ENCODE results near the gene MGAT4C. TPM values are rescaled to one million over a fixed set of nuclear protein-coding genes. Genes with fewer than 3 reads are reported as not detected.

MGAT4C gene
- total and polyA plus RNA-seq, 2 of the 8 experiments (the other 6 are each of a cell fraction or from before 2014, with no cell fraction given): 1.6 to 2.5 TPM

DNA sequence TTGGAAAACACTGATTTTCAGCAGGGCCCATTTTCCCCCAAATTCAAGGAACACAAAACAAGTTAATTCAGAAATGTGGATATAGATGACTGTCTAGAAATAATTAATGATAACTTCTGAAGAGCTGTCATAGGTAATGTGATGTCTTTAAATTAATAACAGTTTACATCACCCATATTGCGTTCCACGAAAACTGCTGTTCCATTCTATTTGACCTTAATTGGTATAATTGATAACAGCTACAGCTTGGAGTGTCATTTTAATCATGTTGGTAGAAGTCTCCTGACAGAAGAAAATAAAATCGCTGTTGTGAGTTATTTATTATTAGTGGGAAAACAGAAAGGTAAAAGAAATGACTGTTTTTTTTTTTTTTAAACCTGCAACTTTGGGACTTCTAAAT, 36.3 kb upstream of the MGAT4C start (continued):
- TF ChIP-seq, protein P1, sequence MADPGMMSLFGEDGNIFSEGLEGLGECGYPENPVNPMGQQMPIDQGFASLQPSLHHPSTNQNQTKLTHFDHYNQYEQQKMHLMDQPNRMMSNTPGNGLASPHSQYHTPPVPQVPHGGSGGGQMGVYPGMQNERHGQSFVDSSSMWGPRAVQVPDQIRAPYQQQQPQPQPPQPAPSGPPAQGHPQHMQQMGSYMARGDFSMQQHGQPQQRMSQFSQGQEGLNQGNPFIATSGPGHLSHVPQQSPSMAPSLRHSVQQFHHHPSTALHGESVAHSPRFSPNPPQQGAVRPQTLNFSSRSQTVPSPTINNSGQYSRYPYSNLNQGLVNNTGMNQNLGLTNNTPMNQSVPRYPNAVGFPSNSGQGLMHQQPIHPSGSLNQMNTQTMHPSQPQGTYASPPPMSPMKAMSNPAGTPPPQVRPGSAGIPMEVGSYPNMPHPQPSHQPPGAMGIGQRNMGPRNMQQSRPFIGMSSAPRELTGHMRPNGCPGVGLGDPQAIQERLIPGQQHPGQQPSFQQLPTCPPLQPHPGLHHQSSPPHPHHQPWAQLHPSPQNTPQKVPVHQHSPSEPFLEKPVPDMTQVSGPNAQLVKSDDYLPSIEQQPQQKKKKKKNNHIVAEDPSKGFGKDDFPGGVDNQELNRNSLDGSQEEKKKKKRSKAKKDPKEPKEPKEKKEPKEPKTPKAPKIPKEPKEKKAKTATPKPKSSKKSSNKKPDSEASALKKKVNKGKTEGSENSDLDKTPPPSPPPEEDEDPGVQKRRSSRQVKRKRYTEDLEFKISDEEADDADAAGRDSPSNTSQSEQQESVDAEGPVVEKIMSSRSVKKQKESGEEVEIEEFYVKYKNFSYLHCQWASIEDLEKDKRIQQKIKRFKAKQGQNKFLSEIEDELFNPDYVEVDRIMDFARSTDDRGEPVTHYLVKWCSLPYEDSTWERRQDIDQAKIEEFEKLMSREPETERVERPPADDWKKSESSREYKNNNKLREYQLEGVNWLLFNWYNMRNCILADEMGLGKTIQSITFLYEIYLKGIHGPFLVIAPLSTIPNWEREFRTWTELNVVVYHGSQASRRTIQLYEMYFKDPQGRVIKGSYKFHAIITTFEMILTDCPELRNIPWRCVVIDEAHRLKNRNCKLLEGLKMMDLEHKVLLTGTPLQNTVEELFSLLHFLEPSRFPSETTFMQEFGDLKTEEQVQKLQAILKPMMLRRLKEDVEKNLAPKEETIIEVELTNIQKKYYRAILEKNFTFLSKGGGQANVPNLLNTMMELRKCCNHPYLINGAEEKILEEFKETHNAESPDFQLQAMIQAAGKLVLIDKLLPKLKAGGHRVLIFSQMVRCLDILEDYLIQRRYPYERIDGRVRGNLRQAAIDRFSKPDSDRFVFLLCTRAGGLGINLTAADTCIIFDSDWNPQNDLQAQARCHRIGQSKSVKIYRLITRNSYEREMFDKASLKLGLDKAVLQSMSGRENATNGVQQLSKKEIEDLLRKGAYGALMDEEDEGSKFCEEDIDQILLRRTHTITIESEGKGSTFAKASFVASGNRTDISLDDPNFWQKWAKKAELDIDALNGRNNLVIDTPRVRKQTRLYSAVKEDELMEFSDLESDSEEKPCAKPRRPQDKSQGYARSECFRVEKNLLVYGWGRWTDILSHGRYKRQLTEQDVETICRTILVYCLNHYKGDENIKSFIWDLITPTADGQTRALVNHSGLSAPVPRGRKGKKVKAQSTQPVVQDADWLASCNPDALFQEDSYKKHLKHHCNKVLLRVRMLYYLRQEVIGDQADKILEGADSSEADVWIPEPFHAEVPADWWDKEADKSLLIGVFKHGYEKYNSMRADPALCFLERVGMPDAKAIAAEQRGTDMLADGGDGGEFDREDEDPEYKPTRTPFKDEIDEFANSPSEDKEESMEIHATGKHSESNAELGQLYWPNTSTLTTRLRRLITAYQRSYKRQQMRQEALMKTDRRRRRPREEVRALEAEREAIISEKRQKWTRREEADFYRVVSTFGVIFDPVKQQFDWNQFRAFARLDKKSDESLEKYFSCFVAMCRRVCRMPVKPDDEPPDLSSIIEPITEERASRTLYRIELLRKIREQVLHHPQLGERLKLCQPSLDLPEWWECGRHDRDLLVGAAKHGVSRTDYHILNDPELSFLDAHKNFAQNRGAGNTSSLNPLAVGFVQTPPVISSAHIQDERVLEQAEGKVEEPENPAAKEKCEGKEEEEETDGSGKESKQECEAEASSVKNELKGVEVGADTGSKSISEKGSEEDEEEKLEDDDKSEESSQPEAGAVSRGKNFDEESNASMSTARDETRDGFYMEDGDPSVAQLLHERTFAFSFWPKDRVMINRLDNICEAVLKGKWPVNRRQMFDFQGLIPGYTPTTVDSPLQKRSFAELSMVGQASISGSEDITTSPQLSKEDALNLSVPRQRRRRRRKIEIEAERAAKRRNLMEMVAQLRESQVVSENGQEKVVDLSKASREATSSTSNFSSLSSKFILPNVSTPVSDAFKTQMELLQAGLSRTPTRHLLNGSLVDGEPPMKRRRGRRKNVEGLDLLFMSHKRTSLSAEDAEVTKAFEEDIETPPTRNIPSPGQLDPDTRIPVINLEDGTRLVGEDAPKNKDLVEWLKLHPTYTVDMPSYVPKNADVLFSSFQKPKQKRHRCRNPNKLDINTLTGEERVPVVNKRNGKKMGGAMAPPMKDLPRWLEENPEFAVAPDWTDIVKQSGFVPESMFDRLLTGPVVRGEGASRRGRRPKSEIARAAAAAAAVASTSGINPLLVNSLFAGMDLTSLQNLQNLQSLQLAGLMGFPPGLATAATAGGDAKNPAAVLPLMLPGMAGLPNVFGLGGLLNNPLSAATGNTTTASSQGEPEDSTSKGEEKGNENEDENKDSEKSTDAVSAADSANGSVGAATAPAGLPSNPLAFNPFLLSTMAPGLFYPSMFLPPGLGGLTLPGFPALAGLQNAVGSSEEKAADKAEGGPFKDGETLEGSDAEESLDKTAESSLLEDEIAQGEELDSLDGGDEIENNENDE (IDR thresholded peaks at IDR 0.05; ENCODE audit: insufficient replicate concordance, low read length): no peak
- TF ChIP-seq MAFK (IDR thresholded peaks at IDR 0.05; ENCODE audit: low read depth, low read length) (no peak), JUN (IDR thresholded peaks at IDR 0.05; ENCODE audit: low read depth, low read length) (no peak)
- TF ChIP-seq, protein P2, sequence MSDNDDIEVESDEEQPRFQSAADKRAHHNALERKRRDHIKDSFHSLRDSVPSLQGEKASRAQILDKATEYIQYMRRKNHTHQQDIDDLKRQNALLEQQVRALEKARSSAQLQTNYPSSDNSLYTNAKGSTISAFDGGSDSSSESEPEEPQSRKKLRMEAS (IDR thresholded peaks at IDR 0.05): no peak

Measured in H1 (cell line).